Testis (tissue), 3 donors: Measurements from ENCODE around the gene ENTHD1. TPM values are rescaled to one million over a fixed set of nuclear protein-coding genes. Genes with fewer than 3 reads are reported as not detected.
"Not testable (repeated sequence)": the region's sequence is repeated elsewhere in the genome, so short reads cannot be mapped to it uniquely, and the experiment has no call there.

Source experiments
- DNase-seq: peaks from one replicate; pipeline ENCODE4 v3.0.0-alpha.2; 2019
- H3K27ac ChIP-seq, 2 donors: fragments of 200-600 bp; sonication (generic); one replicate each; pipeline ENCODE4 v1.5.1; 2019
- H3K27me3 ChIP-seq: fragments of 200-600 bp; sonication (generic); one replicate; pipeline ENCODE4 v1.5.1; 2019
- H3K36me3 ChIP-seq: fragments of 200-600 bp; sonication (generic); one replicate; pipeline ENCODE4 v1.5.1; 2017; ENCODE audit warnings: low read depth; ENCODE audit errors: missing control alignments
- H3K4me1 ChIP-seq: fragments of 200-600 bp; sonication (generic); one replicate; pipeline ENCODE4 v1.5.1; 2019
- H3K4me3 ChIP-seq, 2 donors: fragments of 200-600 bp; sonication (generic); one replicate each; pipeline ENCODE4 v1.5.1; 2017 to 2019
- H3K9me3 ChIP-seq: fragments of 200-600 bp; sonication (generic); one replicate; pipeline ENCODE4 v1.5.1; 2017
- POLR2A ChIP-seq: fragments of 450-650 bp; IDR thresholded peaks from one replicate; pipeline ENCODE4 v1.6.1; 2017; ENCODE audit warnings: antibody characterized with exemption, mild to moderate bottlenecking, moderate library complexity
- WGBS, 2 donors: methylation state at CpG; one replicate each; pipeline ENCODE4 v1.1.5; 2018; 5-methylcytosine and 5-hydroxymethylcytosine counted together
- intact Hi-C: fragments of 100-400 bp; cut with DNase I; formaldehyde crosslinking; loops from one replicate; pipeline ENCODE4 v1.15.1; 2023; ENCODE audit warnings: low total_unique reads
- polyA plus RNA-seq: library from polyadenylated mRNA; stranded (reverse); fragments of 350-450 nt; fragmentation: Illumina TruSeq; extraction: RNeasy Lipid Tissue Mini Kit (QIAGEN cat#74804); gene quantifications from one replicate; pipeline ENCODE4 v1.2.3, GENCODE V29; 2014; ENCODE audit warnings: low read depth, low replicate concordance; ENCODE audit not compliant: insufficient read depth
- total RNA-seq, 2 donors: library from RNA; depleted of rRNA; stranded (reverse); fragments of >200 nt; gene quantifications; one replicate each; pipeline ENCODE4 v1.2.3, GENCODE V29; 2016
- TF ChIP-seq, protein P1 (sequence below), 3 experiments: fragments of 450-650 bp in 2 of 3; fragments of 200-600 bp in 1 of 3; sonication (generic) in 1 of 3; IDR thresholded peaks; one replicate each; pipeline ENCODE4 v1.5.1; 2016 to 2019; ENCODE audit warnings: antibody characterized with exemption in 3 of 3, mild to moderate bottlenecking in 2 of 3, moderate library complexity in 1 of 3

The ENTHD1 gene
- total and polyA plus RNA-seq, 3 donors from 2014 or later, result 10.9 to 21.1 (median 12.0) TPM

DNA sequence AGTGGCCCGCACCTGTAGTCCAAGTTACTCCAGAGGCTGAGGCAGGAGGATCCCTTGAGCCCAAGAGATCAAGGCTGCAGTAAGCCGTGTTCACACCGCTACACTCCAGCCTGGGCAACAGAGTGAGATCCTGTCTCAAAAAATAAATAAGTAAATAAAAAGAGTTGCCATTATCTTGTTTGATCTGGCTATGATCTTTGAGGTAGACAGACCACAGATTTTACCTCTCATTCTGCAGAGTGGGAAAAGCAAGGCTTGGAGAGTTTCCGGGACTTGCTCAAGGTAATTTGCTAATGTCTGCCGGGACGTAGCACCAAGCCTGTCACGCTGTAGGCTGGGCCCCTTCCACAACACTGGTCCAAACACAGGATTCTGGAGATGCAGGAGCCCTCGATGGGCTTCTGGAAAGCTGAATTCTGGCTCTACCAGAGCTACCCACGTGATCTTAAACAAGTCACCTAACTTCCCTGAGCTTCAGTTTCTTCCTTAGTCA, 14.1 kb upstream of the ENTHD1 start:
- Histone ChIP-seq H3K27me3 (no peaks in the 10 kb centered on the region), H3K9me3 (no peaks in the 10 kb centered on the region), H3K36me3 (no peaks in the 10 kb centered on the region), H3K4me3 (no peak overlapping the region), H3K27ac (no peak overlapping the region), H3K4me1 (no peaks in the 10 kb centered on the region)
- no peak for DNase-seq
- intact Hi-C loops, result no loop called here
- no peak for TF ChIP-seq POLR2A
- TF ChIP-seq, protein P1, sequence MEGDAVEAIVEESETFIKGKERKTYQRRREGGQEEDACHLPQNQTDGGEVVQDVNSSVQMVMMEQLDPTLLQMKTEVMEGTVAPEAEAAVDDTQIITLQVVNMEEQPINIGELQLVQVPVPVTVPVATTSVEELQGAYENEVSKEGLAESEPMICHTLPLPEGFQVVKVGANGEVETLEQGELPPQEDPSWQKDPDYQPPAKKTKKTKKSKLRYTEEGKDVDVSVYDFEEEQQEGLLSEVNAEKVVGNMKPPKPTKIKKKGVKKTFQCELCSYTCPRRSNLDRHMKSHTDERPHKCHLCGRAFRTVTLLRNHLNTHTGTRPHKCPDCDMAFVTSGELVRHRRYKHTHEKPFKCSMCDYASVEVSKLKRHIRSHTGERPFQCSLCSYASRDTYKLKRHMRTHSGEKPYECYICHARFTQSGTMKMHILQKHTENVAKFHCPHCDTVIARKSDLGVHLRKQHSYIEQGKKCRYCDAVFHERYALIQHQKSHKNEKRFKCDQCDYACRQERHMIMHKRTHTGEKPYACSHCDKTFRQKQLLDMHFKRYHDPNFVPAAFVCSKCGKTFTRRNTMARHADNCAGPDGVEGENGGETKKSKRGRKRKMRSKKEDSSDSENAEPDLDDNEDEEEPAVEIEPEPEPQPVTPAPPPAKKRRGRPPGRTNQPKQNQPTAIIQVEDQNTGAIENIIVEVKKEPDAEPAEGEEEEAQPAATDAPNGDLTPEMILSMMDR (IDR thresholded peaks at IDR 0.05), result no peak
- 84 to 95% methylated on average over 9 of the region's 9 CpGs for WGBS, 2 donors

DNA sequence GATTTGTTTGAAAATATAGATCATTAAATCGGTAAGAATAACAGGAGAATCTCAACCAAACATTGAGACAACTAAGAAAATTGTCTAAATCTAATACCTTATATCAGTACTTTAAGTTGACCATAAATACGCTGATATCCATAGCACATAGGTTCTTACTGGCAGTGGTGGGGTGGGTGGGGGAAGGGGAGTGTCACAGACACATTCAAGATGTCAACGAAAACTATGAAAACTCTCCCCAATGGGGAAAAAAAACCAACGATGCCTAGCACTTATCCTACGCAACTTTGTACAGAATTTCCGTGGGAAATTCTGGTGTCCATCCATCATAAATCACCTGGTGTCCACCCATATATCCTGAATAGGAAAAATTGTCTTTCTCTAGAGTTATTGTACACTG, 13.5 kb upstream of the ENTHD1 start:
- no peaks in the 10 kb centered on the region for H3K4me1 ChIP-seq
- no peak for DNase-seq
- WGBS, 2 donors, result 91 to 92% methylated on average over 6 of the region's 6 CpGs
- no peak overlapping the region for H3K27ac ChIP-seq
- H3K9me3 ChIP-seq, result no peaks in the 10 kb centered on the region
- no peaks in the 10 kb centered on the region for H3K36me3 ChIP-seq
- no peak overlapping the region for H3K4me3 ChIP-seq
- H3K27me3 ChIP-seq, result no peaks in the 10 kb centered on the region
- TF ChIP-seq, protein P1 (IDR thresholded peaks at IDR 0.05), result no peak
- TF ChIP-seq POLR2A, result no peak
- intact Hi-C loops, result no loop called here

DNA sequence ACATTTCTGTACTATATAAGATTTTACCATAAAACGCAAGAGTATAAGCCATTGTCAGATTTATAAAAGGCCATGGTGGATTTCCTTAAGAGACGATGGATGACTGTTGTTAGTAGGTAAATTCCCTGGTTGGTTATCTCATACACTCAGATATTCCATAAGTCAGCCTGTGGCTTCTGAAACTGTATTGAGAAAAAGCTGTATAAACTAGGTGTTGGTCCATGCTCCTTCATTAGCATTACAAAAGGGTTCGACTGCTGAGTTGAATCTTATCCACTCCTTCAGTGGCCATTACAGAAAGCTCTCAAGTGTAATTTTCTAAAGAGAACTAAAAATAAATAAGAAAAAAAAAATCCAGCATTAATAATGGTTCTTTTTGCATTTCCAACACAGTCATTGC, 12.6 kb upstream of the ENTHD1 start:
- Histone ChIP-seq H3K27ac (no peak overlapping the region), H3K4me3 (no peak overlapping the region), H3K4me1 (no peaks in the 10 kb centered on the region), H3K9me3 (no peaks in the 10 kb centered on the region), H3K27me3 (no peaks in the 10 kb centered on the region), H3K36me3 (no peaks in the 10 kb centered on the region)
- intact Hi-C loops, result no loop called here
- DNase-seq, result no peak
- 85 to 86% methylated on average over 3 of the region's 3 CpGs for WGBS, 2 donors
- TF ChIP-seq POLR2A, result no peak
- TF ChIP-seq, protein P1 (IDR thresholded peaks at IDR 0.05), result no peak

DNA sequence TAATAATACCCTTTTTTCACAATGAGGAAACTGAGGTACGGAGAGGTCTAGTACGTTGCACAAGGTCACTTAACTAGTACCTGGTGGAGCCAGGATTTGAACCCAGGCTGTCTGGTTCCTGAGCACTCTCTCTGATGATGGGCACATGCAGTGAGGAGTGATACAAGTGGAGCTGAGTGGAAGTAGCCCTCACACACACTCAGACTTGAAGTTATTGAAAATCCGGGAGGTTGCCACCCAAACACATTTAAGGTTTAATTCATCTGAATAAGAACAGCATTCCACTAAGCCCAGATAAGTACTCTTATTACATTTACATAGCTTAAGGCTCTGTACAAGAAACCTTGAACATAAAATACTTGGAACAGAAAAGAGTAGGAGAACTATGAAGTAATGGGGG, 12.1 kb upstream of the ENTHD1 start:
- no peaks in the 10 kb centered on the region for H3K9me3 ChIP-seq
- H3K36me3 ChIP-seq, result no peaks in the 10 kb centered on the region
- no peaks in the 10 kb centered on the region for H3K27me3 ChIP-seq
- TF ChIP-seq, protein P1 (IDR thresholded peaks at IDR 0.05), result no peak
- no peak for TF ChIP-seq POLR2A
- intact Hi-C loops, result no loop called here
- H3K4me3 ChIP-seq, result no peak overlapping the region
- no peaks in the 10 kb centered on the region for H3K4me1 ChIP-seq
- no peak overlapping the region for H3K27ac ChIP-seq
- no peak for DNase-seq
- 81 to 87% methylated on average over 3 of the region's 3 CpGs for WGBS, 2 donors

DNA sequence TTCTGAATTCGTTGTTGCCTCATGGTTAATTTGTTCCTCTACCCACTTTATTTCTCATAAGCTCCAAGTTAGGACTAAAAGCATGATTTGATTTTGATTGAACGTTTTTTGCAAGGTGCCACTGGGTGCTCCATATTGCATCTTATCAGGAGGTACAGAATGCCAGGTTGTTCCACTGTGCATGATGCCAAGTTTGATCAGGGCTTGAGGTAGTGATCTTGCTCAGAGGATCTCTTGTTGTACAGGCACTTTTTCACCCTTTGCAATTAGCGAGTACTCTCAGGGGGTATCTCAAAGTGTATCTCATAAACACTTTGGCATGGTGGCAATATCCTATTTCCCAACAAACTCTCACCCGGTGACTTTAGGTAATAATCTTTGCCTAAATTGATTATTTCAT, 11.3 kb upstream of the ENTHD1 start:
- H3K27ac ChIP-seq, result no peak overlapping the region
- intact Hi-C loops, result no loop called here
- DNase-seq, result no peak
- H3K4me3 ChIP-seq, result no peak overlapping the region
- H3K36me3 ChIP-seq, result no peaks in the 10 kb centered on the region
- H3K9me3 ChIP-seq, result no peaks in the 10 kb centered on the region
- H3K27me3 ChIP-seq, result no peaks in the 10 kb centered on the region
- TF ChIP-seq POLR2A, result no peak
- TF ChIP-seq, protein P1 (IDR thresholded peaks at IDR 0.05), result no peak
- WGBS, 2 donors, result 91 to 95% methylated on average over 4 of the region's 4 CpGs
- H3K4me1 ChIP-seq, result no peaks in the 10 kb centered on the region

DNA sequence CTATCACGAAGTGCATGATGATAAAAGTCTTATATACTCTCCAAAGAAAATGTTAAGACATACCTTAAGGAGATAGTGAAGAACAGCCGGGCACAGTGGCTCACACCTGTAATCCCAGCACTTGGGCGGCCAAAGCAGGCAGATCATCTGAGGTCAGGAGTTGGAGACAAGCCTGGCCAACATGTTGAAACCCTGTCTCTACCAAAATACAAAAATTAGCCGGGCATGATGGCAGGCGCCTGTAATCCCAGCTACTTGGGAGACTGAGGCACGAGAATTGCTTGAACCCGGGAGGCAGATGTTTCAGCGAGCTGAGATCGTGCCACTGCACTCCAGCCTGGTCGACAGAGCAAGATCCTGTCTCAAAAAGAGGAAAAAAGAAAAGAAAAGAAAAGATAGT, 10.5 kb upstream of the ENTHD1 start:
- H3K4me1 ChIP-seq, DNase-seq: not testable (repeated sequence)
- 90 to 95% methylated on average over 10 of the region's 10 CpGs for WGBS, 2 donors

More for the DNA sequence above, 10.5 kb upstream of the ENTHD1 start:
- H3K27ac ChIP-seq, H3K27me3 ChIP-seq, intact Hi-C loops, H3K36me3 ChIP-seq, H3K4me3 ChIP-seq, H3K9me3 ChIP-seq: not testable (repeated sequence)
